Mesothelial cell of epicardium (in vitro differentiated cells): ENCODE measurements around the gene ZNF280A. TPM values are rescaled to one million over a fixed set of nuclear protein-coding genes. Genes with fewer than 3 reads are reported as not detected.

ENCODE experiments used
- DNase-seq, 2 experiments: peaks; one replicate each; pipeline ENCODE4 v3.0.0; 2021; ENCODE audit warnings: low spot score in 2 of 2; ENCODE audit not compliant: unreplicated experiment in 2 of 2
- H3K27ac Mint-ChIP-seq: 2 replicates; pipeline ENCODE4 v1.8.0; 2021; ENCODE audit warnings: mixed read lengths
- H3K27me3 Mint-ChIP-seq: 2 replicates; pipeline ENCODE4 v1.8.0; 2021; ENCODE audit warnings: low read depth, mixed read lengths
- H3K36me3 Mint-ChIP-seq: 2 replicates; pipeline ENCODE4 v1.8.0; 2021; ENCODE audit warnings: mixed read lengths
- H3K4me1 Mint-ChIP-seq: 2 replicates; pipeline ENCODE4 v1.8.0; 2021; ENCODE audit warnings: mixed read lengths
- H3K4me3 Mint-ChIP-seq: 2 replicates; pipeline ENCODE4 v1.8.0; 2021; ENCODE audit warnings: mild to moderate bottlenecking, moderate library complexity, mixed read lengths
- H3K9me3 Mint-ChIP-seq: 2 replicates; pipeline ENCODE4 v1.8.0; 2021; ENCODE audit warnings: mixed read lengths
- CTCF ChIP-seq: fragments of 200-600 bp; sonication (generic); IDR thresholded peaks from one replicate; pipeline ENCODE4 v1.5.0; 2021; ENCODE audit warnings: antibody characterized with exemption; ENCODE audit not compliant: unreplicated experiment
- total RNA-seq: library from RNA; stranded (reverse); gene quantifications from 3 replicates; pipeline ENCODE4 v1.2.1, GENCODE V29; 2021

Gene ZNF280A
- total RNA-seq: 0.16 TPM in 1 of 3 replicates, not detected in the others

DNA sequence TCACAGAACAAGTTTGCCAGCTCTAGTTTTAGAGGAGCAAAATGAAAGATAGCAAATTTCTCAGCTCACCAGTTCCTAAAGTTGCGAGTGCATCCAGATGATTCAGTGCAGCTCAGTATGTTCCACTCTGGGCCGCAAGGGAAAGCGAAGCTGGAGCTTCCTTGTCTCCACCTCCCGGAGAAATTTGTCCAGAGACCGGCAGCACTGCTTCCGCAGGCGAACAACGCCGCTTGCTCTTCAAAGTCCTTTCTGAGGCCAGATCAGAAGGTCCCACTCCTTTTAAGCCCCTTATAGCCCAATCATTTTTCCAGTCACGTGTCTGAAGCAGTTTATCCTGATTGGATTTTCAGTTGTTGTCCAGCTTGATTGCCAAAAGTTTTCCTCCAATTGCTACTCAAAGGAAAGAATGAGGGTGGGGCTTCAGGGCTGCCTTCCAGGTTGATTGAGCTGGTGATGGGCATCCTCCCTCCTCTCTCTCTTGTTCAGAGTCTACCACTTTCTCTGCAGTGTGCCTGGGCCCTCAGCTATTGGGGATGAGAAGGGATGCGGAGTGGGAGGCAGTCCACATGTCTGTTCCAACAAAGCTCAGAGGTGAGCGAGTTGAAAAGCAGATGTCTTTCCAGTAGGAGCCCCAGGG is at the start of gene ZNF280A:
TSS of gene ZNF280A (minus strand) at position 251 of the 637 bp plus-strand sequence. CDS start 4,640 bp downstream, outside the sequence.
- no peaks in the 10 kb centered on the region for H3K36me3 Mint-ChIP-seq
- TF ChIP-seq CTCF: no peak

GRCh38 chr22:22569218-22569617 is 49.1 kb upstream of the ZNF280A start:
- Mint-ChIP-seq H3K27ac (no peak overlapping the region), H3K9me3 (peaks cover 6% of the 10 kb centered on the region), H3K4me1 (no peaks in the 10 kb centered on the region), H3K36me3 (no peaks in the 10 kb centered on the region), H3K4me3 (no peak overlapping the region), H3K27me3 (peaks cover 95% of the 10 kb centered on the region)
- no peak for TF ChIP-seq CTCF
- DNase-seq: no peak

More for the DNA sequence above, at the start of gene ZNF280A:
- H3K4me1 Mint-ChIP-seq: peaks cover 2% of the 10 kb centered on the region
- DNase-seq: no peak
- peaks cover 39% of the 10 kb centered on the region for H3K27me3 Mint-ChIP-seq
- H3K27ac Mint-ChIP-seq: no peak within 1 kb of the TSS
- H3K9me3 Mint-ChIP-seq: no peaks in the 10 kb centered on the region
- H3K4me3 Mint-ChIP-seq: peak within 1 kb of the TSS; percentile 17

- Mint-ChIP-seq H3K27ac (no peak overlapping the region), H3K27me3 (peaks cover 75% of the 10 kb centered on the region), H3K36me3 (no peaks in the 10 kb centered on the region), H3K4me3 (no peak overlapping the region), H3K9me3 (peaks cover 6% of the 10 kb centered on the region), H3K4me1 (no peaks in the 10 kb centered on the region)
- DNase-seq: no peak
- no peak for TF ChIP-seq CTCF
Observed at GRCh38 chr22:22565981-22566380, 45.9 kb upstream of the ZNF280A start.

DNA sequence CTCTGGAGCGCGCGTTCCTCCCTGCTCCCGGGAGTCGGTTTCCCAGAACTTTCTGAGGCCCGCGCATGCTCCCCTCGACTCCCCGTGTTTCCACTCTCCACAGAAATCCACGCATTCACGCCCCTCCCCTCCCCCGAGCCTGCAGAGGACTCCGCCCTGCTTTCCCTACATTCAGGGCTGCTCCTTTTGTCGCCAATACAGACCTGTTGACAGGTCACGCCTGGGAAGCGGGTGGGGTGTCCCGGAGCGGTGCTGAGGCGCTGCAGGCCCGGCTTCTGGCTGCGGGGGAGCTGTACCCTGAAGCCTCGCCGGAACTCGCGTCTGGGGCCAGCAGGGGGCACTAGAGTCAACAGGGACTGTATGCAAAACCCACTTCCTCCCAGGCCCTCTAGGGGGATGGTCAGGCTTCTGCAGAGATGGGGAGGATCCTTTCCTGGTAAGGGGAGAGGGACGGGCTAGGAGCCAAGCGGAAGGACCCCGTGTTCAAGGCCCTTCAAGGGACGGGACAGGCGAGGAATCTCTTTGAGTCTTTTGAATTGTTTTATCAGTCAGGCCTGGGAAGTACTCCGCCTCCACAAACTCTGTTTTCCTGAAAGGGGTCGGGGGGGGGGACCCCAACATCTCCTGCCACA is 39.0 kb upstream of the ZNF280A start, which contains the start of gene PRAME:
TSS of gene PRAME (minus strand) at position 294 of the 632 bp plus-strand sequence. CDS start 2,433 bp downstream, outside the sequence.
- no peaks in the 10 kb centered on the region for H3K4me1 Mint-ChIP-seq

More for the DNA sequence above, 39.0 kb upstream of the ZNF280A start, which contains the start of gene PRAME:
- no peak within 1 kb of the TSS for H3K4me3 Mint-ChIP-seq
- peaks cover 29% of the 10 kb centered on the region for H3K27me3 Mint-ChIP-seq
- TF ChIP-seq CTCF: peak; percentile 35
- H3K9me3 Mint-ChIP-seq: no peaks in the 10 kb centered on the region
- no peak within 1 kb of the TSS for H3K27ac Mint-ChIP-seq
- DNase-seq: peak in 1 of 2 experiments; percentile 45
- H3K36me3 Mint-ChIP-seq: no peaks in the 10 kb centered on the region
